Measurements from ENCODE around the gene ABLIM2. TPM values are rescaled to one million over a fixed set of nuclear protein-coding genes. Genes with fewer than 3 reads are reported as not detected.

The ABLIM2 gene
- total RNA-seq, 1 experiment from 2014 or later, result 1.0 TPM

- TF ChIP-seq, protein P1, sequence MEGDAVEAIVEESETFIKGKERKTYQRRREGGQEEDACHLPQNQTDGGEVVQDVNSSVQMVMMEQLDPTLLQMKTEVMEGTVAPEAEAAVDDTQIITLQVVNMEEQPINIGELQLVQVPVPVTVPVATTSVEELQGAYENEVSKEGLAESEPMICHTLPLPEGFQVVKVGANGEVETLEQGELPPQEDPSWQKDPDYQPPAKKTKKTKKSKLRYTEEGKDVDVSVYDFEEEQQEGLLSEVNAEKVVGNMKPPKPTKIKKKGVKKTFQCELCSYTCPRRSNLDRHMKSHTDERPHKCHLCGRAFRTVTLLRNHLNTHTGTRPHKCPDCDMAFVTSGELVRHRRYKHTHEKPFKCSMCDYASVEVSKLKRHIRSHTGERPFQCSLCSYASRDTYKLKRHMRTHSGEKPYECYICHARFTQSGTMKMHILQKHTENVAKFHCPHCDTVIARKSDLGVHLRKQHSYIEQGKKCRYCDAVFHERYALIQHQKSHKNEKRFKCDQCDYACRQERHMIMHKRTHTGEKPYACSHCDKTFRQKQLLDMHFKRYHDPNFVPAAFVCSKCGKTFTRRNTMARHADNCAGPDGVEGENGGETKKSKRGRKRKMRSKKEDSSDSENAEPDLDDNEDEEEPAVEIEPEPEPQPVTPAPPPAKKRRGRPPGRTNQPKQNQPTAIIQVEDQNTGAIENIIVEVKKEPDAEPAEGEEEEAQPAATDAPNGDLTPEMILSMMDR (conservative IDR thresholded peaks at IDR 0.05), result no peak
- Histone ChIP-seq H2AFZ (ENCODE audit: low read length) (no peak overlapping the region), H4K20me1 (ENCODE audit: control insufficient read depth, insufficient read depth, insufficient read length) (no peaks in the 10 kb centered on the region), H4K8ac (replicated peaks; ENCODE audit: insufficient read length, low read depth, low read length) (no peak overlapping the region), H3K18ac (ENCODE audit: insufficient read length, low read depth, low read length) (peak overlapping the region; percentile 11), H2BK120ac (ENCODE audit: low read depth, low read length, poor library complexity, severe bottlenecking) (no peak overlapping the region), H3K4me1 (ENCODE audit: insufficient read depth, low read length) (no peaks in the 10 kb centered on the region; the same call in 1 of the 2 replicates), H3K9ac (ENCODE audit: extremely low read depth, insufficient read length, low read length) (no peak overlapping the region), H2BK15ac (ENCODE audit: low read depth, low read length) (no peak overlapping the region), H3K23ac (ENCODE audit: insufficient read length, low read depth, low read length) (no peak overlapping the region), H3T11ph (ENCODE audit: low read length) (no peak overlapping the region), H3K79me2 (ENCODE audit: insufficient read depth, low read length) (no peaks in the 10 kb centered on the region), H4K91ac (ENCODE audit: insufficient read length, low read depth, low read length) (no peak overlapping the region), H3K27me3 (ENCODE audit: insufficient read depth, low read length) (no peaks in the 10 kb centered on the region), H3K27ac (ENCODE audit: insufficient read length, low read depth, low read length) (no peak overlapping the region), H3K56ac (ENCODE audit: insufficient read length, low read depth, low read length) (no peak overlapping the region), H3K79me1 (ENCODE audit: insufficient read depth, low read depth, low read length, poor library complexity, severe bottlenecking) (no peaks in the 10 kb centered on the region), H3K9me3 (ENCODE audit: control insufficient read depth, low read depth, low read length) (no peaks in the 10 kb centered on the region), H2BK12ac (ENCODE audit: insufficient read length, low read depth, low read length) (no peak overlapping the region), H3K4me2 (ENCODE audit: insufficient read depth, insufficient read length, low read length) (no peak overlapping the region), H2BK5ac (ENCODE audit: insufficient read length, low read length) (no peak overlapping the region), H3K4ac (ENCODE audit: low read depth, low read length) (no peak overlapping the region), H2AK5ac (ENCODE audit: insufficient read length, low read length) (no peak overlapping the region), H3K14ac (ENCODE audit: insufficient read depth, low read length) (no peak overlapping the region), H4K5ac (ENCODE audit: insufficient read length, low read depth, low read length) (no peak overlapping the region), H3K23me2 (ENCODE audit: insufficient read length, low read depth, low read length, poor library complexity, severe bottlenecking) (no peaks in the 10 kb centered on the region), H2BK20ac (ENCODE audit: low read depth, low read length, poor library complexity, severe bottlenecking) (no peak overlapping the region)
- H3K27ac Mint-ChIP-seq, result peak overlapping the region in 1 of 3 experiments; percentile 44; a peak in 1 of 7 replicates
- no peak overlapping the region for H3K4me3 Mint-ChIP-seq
- H3K9me3 Mint-ChIP-seq, result no peaks in the 10 kb centered on the region
- no peaks in the 10 kb centered on the region for H3K36me3 Mint-ChIP-seq (ENCODE audit: insufficient read depth in 1 of 3, low read depth in 3 of 3)
- H3K27me3 Mint-ChIP-seq (ENCODE audit: low read depth), result no peaks in the 10 kb centered on the region; the same call in 1 of the 2 replicates
- DNase-seq, result no peak
- peaks cover 14 to 25% of the 10 kb centered on the region in 2 experiments for H3K4me1 Mint-ChIP-seq
- no CpG with 5 or more reads among the region's 13 CpGs for WGBS (ENCODE audit: extremely low coverage, insufficient read length, low lambda C conversion rate)
Measured at GRCh38 chr4:8126523-8126922, 32.1 kb downstream of the ABLIM2 start.
